Cardiac muscle cell (in vitro differentiated cells and primary cell): ENCODE data around the gene NTN4. TPM values are rescaled to one million over a fixed set of nuclear protein-coding genes. Genes with fewer than 3 reads are reported as not detected.
A peak's percentile ranks its signal among the peaks of the same experiment; 100 is the strongest.

Experiments
- DNase-seq, 2 donors: peaks; one replicate each; pipeline versions ENCODE4 v3.0.0 to v3.0.0-alpha.2; 2010 to 2017; ENCODE audit warnings: low read depth in 1 of 2, low spot score in 1 of 2
- H3K27ac ChIP-seq: fragments of 200-600 bp; sonication (generic); 2 replicates; pipeline ENCODE4 v1.5.1; 2016
- H3K27me3 ChIP-seq: fragments of 200-600 bp; sonication (generic); 2 replicates; pipeline ENCODE4 v1.6.0; 2016; ENCODE audit warnings: control low read depth
- H3K36me3 ChIP-seq: fragments of 200-600 bp; sonication (generic); 2 replicates; pipeline ENCODE4 v1.5.1; 2016; ENCODE audit warnings: control low read depth
- H3K4me1 ChIP-seq: fragments of 200-600 bp; sonication (generic); 2 replicates; pipeline ENCODE4 v1.8.1; 2017; ENCODE audit warnings: low read depth, mild to moderate bottlenecking, mixed run types
- H3K4me3 ChIP-seq: fragments of 200-600 bp; sonication (generic); 2 replicates; pipeline ENCODE4 v1.5.1; 2016; ENCODE audit warnings: mild to moderate bottlenecking
- H3K9me3 ChIP-seq: fragments of 200-600 bp; sonication (generic); 2 replicates; pipeline ENCODE4 v1.5.1; 2017; ENCODE audit warnings: low read depth, mild to moderate bottlenecking, control low read depth
- CTCF ChIP-seq: IDR thresholded peaks from 2 replicates; pipeline ENCODE4 v1.5.1; 2012; ENCODE audit warnings: low read depth, mild to moderate bottlenecking, low read length
- polyA plus RNA-seq: library from polyadenylated mRNA; unstranded; fragments of >200 nt; fragmentation: Nextera tagmentation; extraction: Ambion mirVana; gene quantifications from 2 replicates; pipeline ENCODE4 v1.2.1, GENCODE V29; 2016
- total RNA-seq: library from RNA; depleted of rRNA; stranded (reverse); fragments of >200 nt; gene quantifications from 2 replicates; pipeline ENCODE4 v1.2.3, GENCODE V29; 2016

Gene NTN4
- total and polyA plus RNA-seq, 2 experiments from 2014 or later: 0.86 to 1.4 TPM

DNA sequence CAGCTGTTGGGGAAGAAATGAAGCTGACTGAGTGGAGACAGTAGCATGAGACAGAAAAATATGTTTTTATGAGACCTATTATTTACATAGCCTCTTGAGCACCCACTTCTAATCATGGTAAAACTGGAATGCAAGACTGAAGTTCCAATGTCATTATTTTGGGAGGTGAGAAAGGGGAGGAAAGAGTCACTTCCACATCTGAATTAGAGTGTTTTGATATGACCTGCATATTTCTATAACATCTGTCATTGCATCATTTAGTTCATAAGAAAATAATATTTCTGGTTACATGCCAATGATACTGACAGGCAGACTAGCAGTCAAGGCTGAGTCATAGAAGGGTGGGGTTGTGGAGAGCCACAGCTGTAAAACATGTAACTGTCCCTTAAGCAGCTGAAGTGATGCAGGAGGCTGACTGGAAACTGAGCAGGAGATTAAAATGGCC is 26.7 kb downstream of the NTN4 start:
- peak in 1 of 2 donors; percentile 64 for DNase-seq
- H3K36me3 ChIP-seq: no peaks in the 10 kb centered on the region
- H3K27me3 ChIP-seq: peaks cover 100% of the 10 kb centered on the region

DNA sequence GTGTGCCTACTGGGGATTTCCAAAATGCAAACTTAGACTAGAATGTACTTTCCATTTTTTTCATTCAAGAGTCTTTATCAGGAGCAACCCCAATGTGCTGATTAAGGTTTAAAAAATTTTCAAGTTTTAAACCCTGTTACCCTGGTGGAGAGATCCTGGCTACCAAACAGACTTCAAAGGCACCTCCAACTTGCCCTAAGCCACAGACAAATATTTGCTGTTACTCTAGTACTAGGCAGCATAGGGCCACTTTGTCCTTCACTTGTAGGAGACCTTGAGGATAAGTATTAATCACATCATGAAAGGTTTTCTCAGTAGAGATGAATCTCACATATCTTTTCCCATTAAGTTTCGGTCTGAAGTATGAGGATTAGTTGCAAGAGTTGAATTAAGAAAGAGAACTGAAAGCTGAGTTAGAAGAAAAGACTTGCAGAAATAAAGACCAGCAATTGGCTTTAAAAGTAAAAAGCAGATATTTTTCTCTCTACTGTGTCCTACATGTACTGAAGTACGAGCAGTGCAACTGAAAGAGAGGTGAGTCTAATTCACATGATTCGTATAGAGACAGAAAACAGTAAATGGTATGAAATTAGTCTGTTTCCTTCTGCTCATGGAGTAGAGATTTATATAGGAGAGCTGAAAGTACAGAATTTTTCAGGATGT is 28.3 kb downstream of the NTN4 start:
- Histone ChIP-seq H3K4me1 (no peaks in the 10 kb centered on the region), H3K27me3 (peaks cover 100% of the 10 kb centered on the region), H3K4me3 (no peak overlapping the region), H3K9me3 (no peaks in the 10 kb centered on the region), H3K27ac (no peak overlapping the region), H3K36me3 (no peaks in the 10 kb centered on the region)
- DNase-seq: no peak
- TF ChIP-seq CTCF: no peak

More for the DNA sequence above, 26.7 kb downstream of the NTN4 start:
- Histone ChIP-seq H3K27ac (no peak overlapping the region), H3K4me3 (no peak overlapping the region), H3K4me1 (no peaks in the 10 kb centered on the region), H3K9me3 (no peaks in the 10 kb centered on the region)
- TF ChIP-seq CTCF: no peak

- Histone ChIP-seq H3K36me3 (no peaks in the 10 kb centered on the region), H3K9me3 (no peaks in the 10 kb centered on the region), H3K4me1 (peaks cover 3% of the 10 kb centered on the region), H3K27ac (no peak overlapping the region), H3K4me3 (no peak overlapping the region), H3K27me3 (peaks cover 93% of the 10 kb centered on the region)
- DNase-seq: no peak
- TF ChIP-seq CTCF: no peak
Observed at GRCh38 chr12:95760371-95760770, 30.2 kb downstream of the NTN4 start.

- Histone ChIP-seq H3K27ac (no peak overlapping the region), H3K36me3 (no peaks in the 10 kb centered on the region), H3K4me1 (peaks cover 3% of the 10 kb centered on the region), H3K9me3 (no peaks in the 10 kb centered on the region), H3K4me3 (no peak overlapping the region), H3K27me3 (peaks cover 86% of the 10 kb centered on the region)
- TF ChIP-seq CTCF: no peak
- no peak for DNase-seq
Observed at GRCh38 chr12:95759718-95760117, 30.8 kb downstream of the NTN4 start.

DNA sequence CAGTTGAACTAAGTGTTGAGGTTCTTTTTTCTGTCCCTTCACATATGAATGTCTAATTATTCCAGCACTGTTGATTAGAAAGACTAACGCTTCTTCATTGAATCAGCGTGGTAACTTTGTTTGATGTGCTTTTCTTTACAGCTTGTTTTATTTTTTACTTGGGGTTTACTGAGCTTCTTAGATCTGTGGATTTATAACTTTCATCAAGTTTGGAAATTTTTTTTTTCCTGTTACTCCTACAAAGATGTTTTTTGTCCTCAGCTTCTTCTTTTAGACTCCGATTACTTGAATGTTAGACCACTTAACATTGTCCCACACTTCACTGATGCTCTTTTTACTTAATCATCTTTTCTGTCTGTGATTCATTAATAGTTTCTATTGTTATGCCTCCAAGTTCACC is 31.5 kb downstream of the NTN4 start:
- no peak overlapping the region for H3K27ac ChIP-seq
- H3K9me3 ChIP-seq: no peaks in the 10 kb centered on the region
- H3K4me1 ChIP-seq: peaks cover 3% of the 10 kb centered on the region
- DNase-seq: no peak
- H3K4me3 ChIP-seq: no peak overlapping the region
- no peaks in the 10 kb centered on the region for H3K36me3 ChIP-seq
- H3K27me3 ChIP-seq: peaks cover 80% of the 10 kb centered on the region
- no peak for TF ChIP-seq CTCF
